SK-N-SH treated with all-trans-retinoic acid at 6 μM for 48 hours (cell line): ENCODE results near the gene ZNF236.

Source experiments
- ATAC-seq: fragments of 200-7000 bp; cut with Tn5 transposase; 3 replicates; pipeline ENCODE4 v1.9.1; 2020; ENCODE audit warnings: mild to moderate bottlenecking, moderate library complexity
- ARNTL ChIP-seq: fragments of 450-650 bp; formaldehyde crosslinking; IDR thresholded peaks from 2 replicates; pipeline ENCODE4 v1.5.0; 2020; ENCODE audit warnings: low read depth, mild to moderate bottlenecking, moderate library complexity, borderline replicate concordance
- BACH2 ChIP-seq: fragments of 250-450 bp; sonication (Bioruptor Pico); IDR thresholded peaks from 2 replicates; pipeline ENCODE4 v1.9.0; 2021; ENCODE audit warnings: mild to moderate bottlenecking, borderline replicate concordance
- CSDC2 ChIP-seq: fragments of 250-450 bp; sonication (Bioruptor Pico); IDR thresholded peaks from 2 replicates; pipeline ENCODE4 v1.5.0; 2020; ENCODE audit warnings: mild to moderate bottlenecking, moderate library complexity
- ESRRG ChIP-seq: fragments of 250-450 bp; sonication (Bioruptor Pico); IDR thresholded peaks from 2 replicates; pipeline ENCODE4 v1.6.1; 2021; ENCODE audit warnings: mild to moderate bottlenecking
- OSR1 ChIP-seq: fragments of 250-450 bp; sonication (Bioruptor Pico); IDR thresholded peaks from 2 replicates; pipeline ENCODE4 v1.8.0; 2022; ENCODE audit warnings: moderate library complexity, mild to moderate bottlenecking, inconsistent platforms
- PPARA ChIP-seq: fragments of 250-450 bp; sonication (Bioruptor Pico); IDR thresholded peaks from 2 replicates; pipeline ENCODE4 v1.5.0; 2020; ENCODE audit warnings: mild to moderate bottlenecking, borderline replicate concordance
- SNAI2 ChIP-seq: fragments of 250-450 bp; sonication (Bioruptor Pico); IDR thresholded peaks from 2 replicates; pipeline ENCODE4 v1.5.0; 2020; ENCODE audit warnings: mild to moderate bottlenecking, moderate library complexity
- TOX ChIP-seq: fragments of 250-450 bp; sonication (Bioruptor Pico); IDR thresholded peaks from 2 replicates; pipeline ENCODE4 v1.8.0; 2021; ENCODE audit warnings: mild to moderate bottlenecking, moderate library complexity, borderline replicate concordance
- ZC3H10 ChIP-seq: fragments of 250-450 bp; sonication (Bioruptor Pico); IDR thresholded peaks from 2 replicates; pipeline ENCODE4 v1.5.1; 2021; ENCODE audit warnings: mild to moderate bottlenecking, moderate library complexity
- ZFP3 ChIP-seq: fragments of 250-450 bp; sonication (Bioruptor Pico); IDR thresholded peaks from 2 replicates; pipeline ENCODE4 v1.5.0; 2020; ENCODE audit warnings: mild to moderate bottlenecking, moderate library complexity
- ZFP30 ChIP-seq: fragments of 450-650 bp; formaldehyde crosslinking; IDR thresholded peaks from 2 replicates; pipeline ENCODE4 v1.5.0; 2022; ENCODE audit warnings: mild to moderate bottlenecking, moderate library complexity
- ZNF565 ChIP-seq: fragments of 450-650 bp; formaldehyde crosslinking; conservative IDR thresholded peaks from 2 replicates; pipeline ENCODE4 v1.5.0; 2020; ENCODE audit warnings: low read depth, mild to moderate bottlenecking, moderate library complexity
- ZNF8 ChIP-seq: fragments of 450-650 bp; formaldehyde crosslinking; IDR thresholded peaks from 2 replicates; pipeline ENCODE4 v1.5.0; 2020; ENCODE audit warnings: mild to moderate bottlenecking, moderate library complexity
- TF ChIP-seq, protein P1 (sequence below): fragments of 250-450 bp; sonication (Bioruptor Pico); IDR thresholded peaks from 2 replicates; pipeline ENCODE4 v1.8.0; 2021; ENCODE audit warnings: low read depth, mild to moderate bottlenecking, moderate library complexity, borderline replicate concordance
- TF ChIP-seq, protein P2 (sequence below): fragments of 250-450 bp; sonication (Bioruptor Pico); IDR thresholded peaks from 2 replicates; pipeline ENCODE4 v1.5.0; 2020; ENCODE audit warnings: mild to moderate bottlenecking, moderate library complexity
- TF ChIP-seq, protein P3 (sequence below): fragments of 250-450 bp; sonication (Bioruptor Pico); IDR thresholded peaks from 2 replicates; pipeline ENCODE4 v1.5.1; 2020; ENCODE audit warnings: low read depth, mild to moderate bottlenecking, moderate library complexity
- TF ChIP-seq, protein P4 (sequence below): fragments of 250-450 bp; sonication (Bioruptor Pico); IDR thresholded peaks from 2 replicates; pipeline ENCODE4 v1.5.1; 2021; ENCODE audit warnings: mild to moderate bottlenecking, moderate library complexity
- TF ChIP-seq, protein P5 (sequence below): fragments of 250-450 bp; sonication (Bioruptor Pico); IDR thresholded peaks from 2 replicates; pipeline ENCODE4 v1.8.0; 2020; ENCODE audit warnings: mild to moderate bottlenecking, moderate library complexity, borderline replicate concordance

The ZNF236 gene

DNA sequence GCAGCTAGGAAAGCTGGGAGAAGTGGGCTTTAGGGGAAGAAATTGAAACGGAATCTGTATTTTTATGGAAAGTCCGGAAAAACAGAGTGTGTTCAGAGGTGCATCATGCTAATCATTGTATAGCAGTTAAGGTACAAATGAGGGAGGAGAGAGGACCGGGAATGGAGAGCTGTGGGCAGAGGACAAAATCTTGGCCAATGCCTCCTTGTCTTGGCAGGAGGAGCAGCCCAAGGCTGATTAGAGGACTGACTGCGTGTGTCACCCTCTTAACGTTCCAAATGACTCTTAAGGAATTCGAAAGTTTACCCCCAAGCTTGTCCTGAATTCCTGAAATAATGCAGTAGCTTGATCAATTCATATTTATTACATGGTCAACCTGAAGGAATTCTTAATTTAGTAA lies 81.0 kb downstream of the ZNF236 start:
- no peak for ATAC-seq
- TF ChIP-seq BACH2 (CRISPR knock-in tag) = no peak
- TF ChIP-seq, protein P1, sequence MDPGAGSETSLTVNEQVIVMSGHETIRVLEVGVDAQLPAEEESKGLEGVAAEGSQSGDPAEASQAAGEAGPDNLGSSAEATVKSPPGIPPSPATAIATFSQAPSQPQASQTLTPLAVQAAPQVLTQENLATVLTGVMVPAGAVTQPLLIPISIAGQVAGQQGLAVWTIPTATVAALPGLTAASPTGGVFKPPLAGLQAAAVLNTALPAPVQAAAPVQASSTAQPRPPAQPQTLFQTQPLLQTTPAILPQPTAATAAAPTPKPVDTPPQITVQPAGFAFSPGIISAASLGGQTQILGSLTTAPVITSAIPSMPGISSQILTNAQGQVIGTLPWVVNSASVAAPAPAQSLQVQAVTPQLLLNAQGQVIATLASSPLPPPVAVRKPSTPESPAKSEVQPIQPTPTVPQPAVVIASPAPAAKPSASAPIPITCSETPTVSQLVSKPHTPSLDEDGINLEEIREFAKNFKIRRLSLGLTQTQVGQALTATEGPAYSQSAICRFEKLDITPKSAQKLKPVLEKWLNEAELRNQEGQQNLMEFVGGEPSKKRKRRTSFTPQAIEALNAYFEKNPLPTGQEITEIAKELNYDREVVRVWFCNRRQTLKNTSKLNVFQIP (CRISPR knock-in tag) = no peak
- TF ChIP-seq ZC3H10 = no peak
- TF ChIP-seq, protein P2, sequence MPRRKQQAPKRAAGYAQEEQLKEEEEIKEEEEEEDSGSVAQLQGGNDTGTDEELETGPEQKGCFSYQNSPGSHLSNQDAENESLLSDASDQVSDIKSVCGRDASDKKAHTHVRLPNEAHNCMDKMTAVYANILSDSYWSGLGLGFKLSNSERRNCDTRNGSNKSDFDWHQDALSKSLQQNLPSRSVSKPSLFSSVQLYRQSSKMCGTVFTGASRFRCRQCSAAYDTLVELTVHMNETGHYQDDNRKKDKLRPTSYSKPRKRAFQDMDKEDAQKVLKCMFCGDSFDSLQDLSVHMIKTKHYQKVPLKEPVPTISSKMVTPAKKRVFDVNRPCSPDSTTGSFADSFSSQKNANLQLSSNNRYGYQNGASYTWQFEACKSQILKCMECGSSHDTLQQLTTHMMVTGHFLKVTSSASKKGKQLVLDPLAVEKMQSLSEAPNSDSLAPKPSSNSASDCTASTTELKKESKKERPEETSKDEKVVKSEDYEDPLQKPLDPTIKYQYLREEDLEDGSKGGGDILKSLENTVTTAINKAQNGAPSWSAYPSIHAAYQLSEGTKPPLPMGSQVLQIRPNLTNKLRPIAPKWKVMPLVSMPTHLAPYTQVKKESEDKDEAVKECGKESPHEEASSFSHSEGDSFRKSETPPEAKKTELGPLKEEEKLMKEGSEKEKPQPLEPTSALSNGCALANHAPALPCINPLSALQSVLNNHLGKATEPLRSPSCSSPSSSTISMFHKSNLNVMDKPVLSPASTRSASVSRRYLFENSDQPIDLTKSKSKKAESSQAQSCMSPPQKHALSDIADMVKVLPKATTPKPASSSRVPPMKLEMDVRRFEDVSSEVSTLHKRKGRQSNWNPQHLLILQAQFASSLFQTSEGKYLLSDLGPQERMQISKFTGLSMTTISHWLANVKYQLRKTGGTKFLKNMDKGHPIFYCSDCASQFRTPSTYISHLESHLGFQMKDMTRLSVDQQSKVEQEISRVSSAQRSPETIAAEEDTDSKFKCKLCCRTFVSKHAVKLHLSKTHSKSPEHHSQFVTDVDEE (CRISPR knock-in tag) = no peak
- TF ChIP-seq CSDC2 = no peak
- no peak for TF ChIP-seq SNAI2 (CRISPR knock-in tag)
- TF ChIP-seq ZFP30 (CRISPR knock-in tag) = no peak
- TF ChIP-seq, protein P3, sequence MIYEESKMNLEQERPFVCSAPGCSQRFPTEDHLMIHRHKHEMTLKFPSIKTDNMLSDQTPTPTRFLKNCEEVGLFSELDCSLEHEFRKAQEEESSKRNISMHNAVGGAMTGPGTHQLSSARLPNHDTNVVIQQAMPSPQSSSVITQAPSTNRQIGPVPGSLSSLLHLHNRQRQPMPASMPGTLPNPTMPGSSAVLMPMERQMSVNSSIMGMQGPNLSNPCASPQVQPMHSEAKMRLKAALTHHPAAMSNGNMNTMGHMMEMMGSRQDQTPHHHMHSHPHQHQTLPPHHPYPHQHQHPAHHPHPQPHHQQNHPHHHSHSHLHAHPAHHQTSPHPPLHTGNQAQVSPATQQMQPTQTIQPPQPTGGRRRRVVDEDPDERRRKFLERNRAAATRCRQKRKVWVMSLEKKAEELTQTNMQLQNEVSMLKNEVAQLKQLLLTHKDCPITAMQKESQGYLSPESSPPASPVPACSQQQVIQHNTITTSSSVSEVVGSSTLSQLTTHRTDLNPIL (CRISPR knock-in tag) = no peak
- TF ChIP-seq PPARA (CRISPR knock-in tag) = no peak
- no peak for TF ChIP-seq ZFP3 (CRISPR knock-in tag)
- TF ChIP-seq, protein P4, sequence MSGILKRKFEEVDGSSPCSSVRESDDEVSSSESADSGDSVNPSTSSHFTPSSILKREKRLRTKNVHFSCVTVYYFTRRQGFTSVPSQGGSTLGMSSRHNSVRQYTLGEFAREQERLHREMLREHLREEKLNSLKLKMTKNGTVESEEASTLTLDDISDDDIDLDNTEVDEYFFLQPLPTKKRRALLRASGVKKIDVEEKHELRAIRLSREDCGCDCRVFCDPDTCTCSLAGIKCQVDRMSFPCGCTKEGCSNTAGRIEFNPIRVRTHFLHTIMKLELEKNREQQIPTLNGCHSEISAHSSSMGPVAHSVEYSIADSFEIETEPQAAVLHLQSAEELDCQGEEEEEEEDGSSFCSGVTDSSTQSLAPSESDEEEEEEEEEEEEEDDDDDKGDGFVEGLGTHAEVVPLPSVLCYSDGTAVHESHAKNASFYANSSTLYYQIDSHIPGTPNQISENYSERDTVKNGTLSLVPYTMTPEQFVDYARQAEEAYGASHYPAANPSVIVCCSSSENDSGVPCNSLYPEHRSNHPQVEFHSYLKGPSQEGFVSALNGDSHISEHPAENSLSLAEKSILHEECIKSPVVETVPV (CRISPR knock-in tag) = no peak
- no peak for TF ChIP-seq OSR1
- TF ChIP-seq ARNTL (CRISPR knock-in tag) = no peak

DNA sequence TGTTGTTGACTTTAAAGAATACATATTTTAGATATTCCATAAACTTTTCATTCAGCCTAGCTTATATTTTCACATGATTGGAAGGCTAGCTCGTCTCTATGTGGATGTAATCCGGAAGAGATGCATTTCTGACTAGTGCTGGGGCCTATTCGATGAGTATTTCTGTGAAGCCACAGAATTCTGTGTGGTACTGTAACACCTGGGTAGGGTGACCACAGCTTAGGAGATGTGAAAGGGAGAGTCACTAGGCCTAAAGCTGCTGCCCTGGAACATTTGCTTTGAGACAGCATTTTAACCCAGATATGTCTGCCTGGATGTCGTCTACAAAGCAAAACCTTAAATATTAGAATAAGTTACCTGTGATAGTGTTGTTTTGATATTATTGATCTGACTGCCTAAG lies 83.5 kb downstream of the ZNF236 start:
- TF ChIP-seq BACH2 (CRISPR knock-in tag) (no peak), CSDC2 (no peak), OSR1 (no peak), ZNF565 (CRISPR knock-in tag) (no peak), ZNF8 (CRISPR knock-in tag) (no peak), ESRRG (CRISPR knock-in tag) (no peak), TOX (CRISPR knock-in tag) (no peak), ZC3H10 (no peak), ZFP3 (CRISPR knock-in tag) (no peak)
- TF ChIP-seq, protein P1 (CRISPR knock-in tag) = no peak
- TF ChIP-seq, protein P3 (CRISPR knock-in tag) = no peak
- TF ChIP-seq, protein P5, sequence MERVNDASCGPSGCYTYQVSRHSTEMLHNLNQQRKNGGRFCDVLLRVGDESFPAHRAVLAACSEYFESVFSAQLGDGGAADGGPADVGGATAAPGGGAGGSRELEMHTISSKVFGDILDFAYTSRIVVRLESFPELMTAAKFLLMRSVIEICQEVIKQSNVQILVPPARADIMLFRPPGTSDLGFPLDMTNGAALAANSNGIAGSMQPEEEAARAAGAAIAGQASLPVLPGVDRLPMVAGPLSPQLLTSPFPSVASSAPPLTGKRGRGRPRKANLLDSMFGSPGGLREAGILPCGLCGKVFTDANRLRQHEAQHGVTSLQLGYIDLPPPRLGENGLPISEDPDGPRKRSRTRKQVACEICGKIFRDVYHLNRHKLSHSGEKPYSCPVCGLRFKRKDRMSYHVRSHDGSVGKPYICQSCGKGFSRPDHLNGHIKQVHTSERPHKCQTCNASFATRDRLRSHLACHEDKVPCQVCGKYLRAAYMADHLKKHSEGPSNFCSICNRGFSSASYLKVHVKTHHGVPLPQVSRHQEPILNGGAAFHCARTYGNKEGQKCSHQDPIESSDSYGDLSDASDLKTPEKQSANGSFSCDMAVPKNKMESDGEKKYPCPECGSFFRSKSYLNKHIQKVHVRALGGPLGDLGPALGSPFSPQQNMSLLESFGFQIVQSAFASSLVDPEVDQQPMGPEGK (CRISPR knock-in tag) = no peak
- TF ChIP-seq, all 23 proteins: peak for 0
- ATAC-seq = no peak
